Duodenal mucosa (tissue), 2 donors: ENCODE data around the gene AQP6.
"Not testable (repeated sequence)": the region's sequence is repeated elsewhere in the genome, so short reads cannot be mapped to it uniquely, and the experiment has no call there.

Source experiments
- H3K27ac ChIP-seq: one replicate; pipeline ENCODE4 v1.7.0; 2013; ENCODE audit warnings: low read depth, low read length
- H3K27me3 ChIP-seq, 2 donors: one replicate each; pipeline ENCODE4 v1.7.0; 2013; ENCODE audit warnings: low read length in 2 of 2, control low read depth in 1 of 2; ENCODE audit not compliant: insufficient read depth in 2 of 2, control insufficient read depth in 1 of 2
- H3K36me3 ChIP-seq, 2 donors: one replicate each; pipeline ENCODE4 v1.7.0; 2013; ENCODE audit warnings: low read length in 2 of 2, control low read depth in 1 of 2; ENCODE audit not compliant: insufficient read depth in 2 of 2, control insufficient read depth in 1 of 2
- H3K4me1 ChIP-seq, 2 donors: one replicate each; pipeline ENCODE4 v1.7.0; 2013; ENCODE audit warnings: low read length in 2 of 2, control low read depth in 1 of 2; ENCODE audit not compliant: insufficient read depth in 2 of 2, control insufficient read depth in 1 of 2
- H3K4me3 ChIP-seq, 2 donors: one replicate each; pipeline ENCODE4 v1.7.0; 2013; ENCODE audit warnings: low read length in 2 of 2, low read depth in 1 of 2
- H3K9ac ChIP-seq, 2 donors: one replicate each; pipeline ENCODE4 v1.7.0; 2013; ENCODE audit warnings: low read length in 2 of 2, low read depth in 1 of 2
- H3K9me3 ChIP-seq, 2 donors: one replicate each; pipeline ENCODE4 v1.7.0; 2013; ENCODE audit warnings: low read length in 2 of 2, control low read depth in 1 of 2; ENCODE audit not compliant: control insufficient read depth in 1 of 2

AQP6 gene

DNA sequence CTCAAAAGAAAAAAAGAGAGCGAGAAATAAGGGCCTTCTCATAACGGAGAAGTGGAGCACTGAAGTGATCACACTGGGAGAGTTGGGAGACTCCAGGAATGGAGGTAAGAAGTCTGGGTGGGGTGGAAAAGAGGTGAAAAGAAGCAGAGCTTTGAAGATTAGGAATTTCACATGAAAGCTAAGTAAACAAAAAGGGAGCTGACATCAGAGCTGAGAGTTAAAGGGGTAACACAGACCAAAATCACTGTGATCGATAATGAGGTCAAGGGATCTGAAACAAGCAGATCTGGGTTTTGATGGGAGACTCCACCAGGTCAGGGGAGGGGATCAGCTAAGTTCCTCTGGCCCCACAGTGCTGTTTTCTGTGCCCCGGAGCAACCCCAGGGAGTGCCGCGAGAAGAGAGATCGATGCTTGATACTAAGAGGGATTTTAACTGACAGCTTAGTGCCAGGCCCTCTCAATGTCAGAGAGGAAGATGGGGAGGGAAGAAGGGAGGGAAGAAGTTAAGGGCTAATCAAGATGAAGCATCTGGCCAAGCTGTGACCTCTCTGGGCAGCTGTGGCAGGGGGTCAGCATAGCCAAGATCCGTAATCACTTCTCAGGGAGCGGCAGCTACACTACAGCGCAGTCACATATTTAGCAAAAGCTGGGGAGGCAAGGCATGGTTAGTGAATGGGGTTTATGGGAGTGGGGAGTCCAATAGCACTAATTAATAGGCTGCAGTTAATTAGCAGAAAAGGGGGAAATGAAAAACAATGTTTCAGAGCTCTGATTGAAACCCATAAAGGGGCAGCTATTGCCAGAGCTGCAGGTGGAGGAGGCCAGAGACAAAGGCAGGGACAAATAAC lies 8.0 kb downstream of the AQP6 start:
- Histone ChIP-seq H3K9me3 (no peaks in the 10 kb centered on the region), H3K27me3 (no peaks in the 10 kb centered on the region), H3K36me3 (no peaks in the 10 kb centered on the region), H3K4me3 (no peak overlapping the region), H3K27ac (no peak overlapping the region), H3K4me1 (peaks cover 0 to 7% of the 10 kb centered on the region in 2 donors), H3K9ac (no peak overlapping the region)

DNA sequence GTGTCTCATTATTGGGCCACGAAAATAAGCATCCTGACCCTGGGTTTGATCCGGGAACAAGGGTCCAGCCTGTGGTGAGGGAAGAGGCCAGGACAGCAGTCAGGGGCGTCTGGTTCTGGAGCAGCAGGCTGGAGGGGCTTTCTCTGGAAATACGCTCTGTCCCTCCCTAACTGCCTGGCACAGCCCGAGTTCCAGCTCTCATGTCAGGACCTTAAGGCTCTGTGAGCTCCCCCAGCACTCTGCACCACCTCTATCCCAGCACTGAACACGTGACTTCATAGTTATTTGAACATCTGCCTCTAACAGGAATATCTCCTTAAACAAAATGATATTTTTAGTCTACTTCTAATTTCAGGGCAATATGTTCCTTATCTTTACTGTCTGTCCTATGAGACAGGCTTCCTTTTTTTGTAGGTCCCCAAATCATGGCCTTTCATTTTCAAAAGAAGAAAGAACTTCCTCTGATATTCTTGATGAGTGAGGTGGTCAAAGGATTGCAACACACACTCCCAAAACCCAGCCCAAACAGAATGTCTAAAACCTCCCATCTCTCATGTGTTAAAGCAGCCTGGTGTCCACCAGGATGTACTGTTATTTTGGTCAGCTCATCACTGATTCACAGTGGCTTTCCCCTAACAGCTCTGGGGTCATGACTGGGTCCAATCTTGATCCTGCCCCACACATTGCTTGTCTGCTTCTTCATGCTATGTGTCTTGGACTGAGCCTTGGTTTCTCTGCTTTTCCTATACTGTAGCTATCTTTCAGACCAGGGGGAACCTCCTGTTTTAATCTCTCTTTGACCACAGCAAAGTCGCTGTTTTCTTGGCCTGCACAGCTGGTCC lies 9.7 kb downstream of the AQP6 start:
- H3K9me3 ChIP-seq: no peaks in the 10 kb centered on the region
- peaks cover 0 to 7% of the 10 kb centered on the region in 2 donors for H3K4me1 ChIP-seq
- no peak overlapping the region for H3K27ac ChIP-seq
- H3K36me3 ChIP-seq: no peaks in the 10 kb centered on the region
- no peak overlapping the region for H3K4me3 ChIP-seq
- no peak overlapping the region for H3K9ac ChIP-seq
- H3K27me3 ChIP-seq: no peaks in the 10 kb centered on the region

DNA sequence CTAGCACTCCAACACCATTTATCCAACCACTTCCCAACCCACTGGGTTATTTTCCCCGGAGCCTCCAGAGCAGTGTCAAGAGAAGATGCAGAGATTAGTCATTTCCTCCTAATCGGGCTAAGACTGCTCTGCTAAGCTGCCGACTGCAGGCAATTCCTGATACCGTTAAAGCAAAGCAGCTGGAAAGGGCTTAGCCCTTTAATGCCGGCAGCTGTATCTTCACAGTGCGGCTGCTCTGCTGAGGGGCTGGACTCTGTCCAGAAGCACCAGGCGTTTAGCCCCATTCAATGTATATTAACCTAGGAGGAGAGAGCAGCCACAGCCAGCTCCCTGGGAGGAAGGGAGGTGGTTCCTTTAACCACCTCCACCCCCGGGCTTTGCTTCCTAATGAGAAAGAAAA lies 11.1 kb downstream of the AQP6 start:
- Histone ChIP-seq H3K9me3 (no peaks in the 10 kb centered on the region), H3K27me3 (no peaks in the 10 kb centered on the region), H3K27ac (no peak overlapping the region), H3K4me3 (no peak overlapping the region), H3K9ac (no peak overlapping the region), H3K4me1 (peaks cover 0 to 7% of the 10 kb centered on the region in 2 donors), H3K36me3 (peaks cover 0 to 7% of the 10 kb centered on the region in 2 donors)

DNA sequence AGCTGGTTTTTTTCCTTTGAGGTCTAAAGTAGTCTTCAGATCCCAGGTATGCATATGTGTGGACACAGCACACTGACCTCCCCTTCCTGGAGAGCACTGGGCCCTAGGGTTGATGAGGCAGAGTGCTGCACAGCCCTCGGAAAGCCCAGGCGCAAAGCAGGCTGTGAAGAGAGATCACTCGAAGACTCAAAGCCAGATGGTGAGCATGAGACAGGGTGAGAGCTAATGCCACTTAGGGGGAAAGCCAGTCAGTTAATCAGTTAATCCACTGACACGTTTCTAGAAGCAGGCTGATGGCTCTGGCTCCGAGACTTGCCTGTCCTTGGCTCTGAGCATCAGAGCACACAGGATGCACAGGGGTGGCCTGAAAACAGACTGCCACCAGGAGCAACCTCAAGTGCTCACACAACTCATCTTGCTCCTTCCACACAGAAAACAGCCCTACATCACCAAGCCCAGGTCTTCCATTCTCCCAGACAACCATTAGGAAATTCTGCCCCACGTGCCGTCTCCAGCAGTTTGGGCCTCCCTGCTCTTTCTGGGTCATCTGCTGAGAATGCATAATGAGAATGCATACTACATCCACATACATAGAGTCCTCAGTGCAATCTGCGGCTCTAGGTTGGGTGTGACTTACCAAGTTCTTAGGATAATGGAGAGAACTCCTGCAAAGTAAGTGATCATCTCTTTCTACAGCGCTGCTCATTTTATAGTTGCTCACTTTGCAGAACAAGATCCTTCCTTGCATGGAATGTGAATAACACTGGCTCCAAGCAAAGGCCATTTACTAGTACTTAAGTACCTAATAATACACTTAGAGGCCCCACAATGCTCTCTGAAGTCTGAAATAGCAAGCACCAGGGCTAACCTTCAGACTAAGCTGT lies 12.0 kb downstream of the AQP6 start:
- peaks cover 0 to 14% of the 10 kb centered on the region in 2 donors for H3K36me3 ChIP-seq
- H3K4me3 ChIP-seq: no peak overlapping the region
- H3K27ac ChIP-seq: no peak overlapping the region
- no peak overlapping the region for H3K9ac ChIP-seq
- H3K4me1 ChIP-seq: peaks cover 0 to 7% of the 10 kb centered on the region in 2 donors
- H3K27me3 ChIP-seq: no peaks in the 10 kb centered on the region
- no peaks in the 10 kb centered on the region for H3K9me3 ChIP-seq

DNA sequence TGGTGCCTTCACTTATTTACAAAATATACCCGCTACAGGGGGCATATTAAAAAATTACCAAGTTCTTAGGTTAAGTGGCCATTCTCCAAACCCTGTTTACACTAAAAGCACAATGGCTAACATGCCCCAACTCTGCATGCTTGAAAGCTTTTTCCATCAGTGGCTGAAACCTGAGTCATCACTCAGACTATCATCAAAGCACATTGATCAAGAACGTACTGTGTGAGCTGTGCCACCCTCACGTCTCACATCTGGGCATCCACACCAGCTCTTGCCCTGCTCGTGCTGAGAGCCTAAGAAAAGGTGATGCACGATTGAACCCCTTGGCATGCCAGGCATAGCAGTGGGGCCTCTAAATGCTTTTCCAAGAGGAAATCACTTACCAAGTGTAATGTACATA lies 13.2 kb downstream of the AQP6 start:
- no peak overlapping the region for H3K4me3 ChIP-seq
- H3K9ac ChIP-seq: no peak overlapping the region

DNA sequence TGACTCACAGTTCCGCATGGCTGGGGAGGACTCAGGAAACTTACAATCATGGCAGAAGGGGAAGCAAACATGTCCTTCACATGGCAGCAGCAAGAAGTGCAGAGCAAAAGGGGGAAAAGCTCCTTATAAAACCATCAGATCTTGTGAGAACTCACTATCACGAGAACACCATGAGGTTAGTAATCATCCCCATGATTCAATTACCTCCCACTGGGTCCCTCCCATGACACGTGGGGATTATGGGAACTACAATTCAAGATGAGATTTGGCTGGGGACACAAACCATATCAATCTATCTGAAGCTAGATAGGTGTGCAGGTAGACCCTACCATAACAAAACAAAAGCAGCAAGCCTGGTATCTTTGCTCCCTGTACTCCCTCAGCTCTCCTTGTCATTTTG lies 13.7 kb downstream of the AQP6 start:
- H3K9ac ChIP-seq, H3K4me1 ChIP-seq, H3K27me3 ChIP-seq, H3K9me3 ChIP-seq, H3K27ac ChIP-seq, H3K4me3 ChIP-seq: not testable (repeated sequence)
- peaks cover 0 to 22% of the 10 kb centered on the region in 2 donors for H3K36me3 ChIP-seq

More for the DNA sequence above, 13.2 kb downstream of the AQP6 start:
- H3K36me3 ChIP-seq: peaks cover 0 to 22% of the 10 kb centered on the region in 2 donors
- H3K9me3 ChIP-seq: no peaks in the 10 kb centered on the region
- peaks cover 0 to 7% of the 10 kb centered on the region in 2 donors for H3K4me1 ChIP-seq
- no peak overlapping the region for H3K27ac ChIP-seq
- no peaks in the 10 kb centered on the region for H3K27me3 ChIP-seq

DNA sequence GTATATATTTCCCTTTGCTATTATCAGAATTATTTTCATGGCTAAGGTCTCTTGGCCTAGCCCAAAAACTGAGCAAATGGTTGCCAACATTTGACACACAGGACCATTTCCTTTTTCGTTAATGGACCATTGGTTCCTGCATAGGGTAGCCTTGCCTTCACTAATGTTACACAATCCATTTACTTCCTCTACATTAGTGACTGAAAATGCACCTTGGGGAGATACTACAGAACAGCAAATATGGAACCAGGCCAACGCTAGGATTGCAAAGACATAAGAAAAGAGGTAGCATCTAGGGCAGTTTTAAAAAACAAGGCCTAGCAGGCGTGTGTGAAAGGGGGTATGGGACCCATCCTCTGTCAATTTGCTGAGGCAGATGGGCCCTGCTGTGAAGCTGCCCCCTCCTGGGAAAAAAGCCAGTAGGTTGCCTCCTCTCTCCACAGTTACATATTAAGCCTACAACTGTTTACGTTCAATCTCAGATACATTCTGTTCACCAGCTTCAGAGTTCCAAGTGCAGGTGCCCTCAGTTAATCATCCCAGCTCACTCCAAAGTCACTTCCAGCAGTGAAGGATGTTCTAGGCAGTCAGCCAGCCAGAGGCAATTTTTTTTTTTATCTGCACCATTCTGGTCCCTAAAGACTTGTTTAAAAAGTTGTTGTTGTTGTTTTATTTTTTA lies 15.0 kb downstream of the AQP6 start:
- Histone ChIP-seq H3K36me3 (peaks cover 0 to 35% of the 10 kb centered on the region in 2 donors), H3K4me3 (no peak overlapping the region), H3K9me3 (no peaks in the 10 kb centered on the region), H3K27me3 (no peaks in the 10 kb centered on the region), H3K9ac (no peak overlapping the region), H3K4me1 (peaks cover 0 to 7% of the 10 kb centered on the region in 2 donors), H3K27ac (no peak overlapping the region)

DNA sequence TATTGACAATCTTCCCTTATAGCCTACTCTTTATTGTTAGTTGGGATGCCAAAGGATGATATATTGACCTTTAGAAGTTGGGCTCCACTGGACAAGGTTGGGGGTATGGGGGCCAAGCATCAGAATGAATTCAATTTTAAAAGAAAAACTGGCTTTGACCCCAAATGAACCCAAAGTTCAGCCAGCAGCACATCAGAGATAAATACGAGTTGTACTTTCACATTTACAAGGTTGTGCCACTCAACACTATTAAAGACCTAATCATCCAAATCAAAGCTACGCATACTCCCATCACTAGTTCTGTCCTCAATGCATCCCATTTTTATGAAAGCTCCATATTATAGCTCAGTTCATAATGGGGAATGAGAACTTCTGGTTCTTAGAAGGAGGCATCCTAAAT lies 16.7 kb downstream of the AQP6 start:
- H3K27me3 ChIP-seq, H3K9me3 ChIP-seq, H3K27ac ChIP-seq, H3K4me3 ChIP-seq, H3K4me1 ChIP-seq, H3K9ac ChIP-seq: not testable (repeated sequence)
- H3K36me3 ChIP-seq: peaks cover 4 to 49% of the 10 kb centered on the region in 2 donors

DNA sequence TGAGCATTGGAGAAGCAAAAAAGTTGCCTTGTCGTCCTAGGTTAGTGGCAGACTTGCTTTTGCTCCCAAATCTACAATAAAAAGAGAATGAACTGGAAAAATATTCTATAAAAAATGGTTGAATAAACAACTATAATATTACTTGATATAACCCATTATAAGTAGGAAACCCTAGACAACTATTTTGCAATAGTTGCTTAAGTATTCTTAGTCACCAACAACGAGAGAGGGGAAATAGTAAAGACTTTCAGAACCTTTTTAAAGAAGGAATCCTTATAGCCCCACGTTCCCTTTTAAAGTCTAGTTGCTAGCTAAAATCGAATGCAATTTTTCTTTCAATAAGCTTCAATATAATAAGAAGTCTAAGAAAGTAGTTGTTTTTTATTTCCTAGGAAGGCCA lies 17.5 kb downstream of the AQP6 start:
- Histone ChIP-seq H3K4me3 (no peak overlapping the region), H3K27ac (no peak overlapping the region)

More for the DNA sequence above, 17.5 kb downstream of the AQP6 start:
- H3K36me3 ChIP-seq: peaks cover 4 to 52% of the 10 kb centered on the region in 2 donors
- H3K4me1 ChIP-seq: no peaks in the 10 kb centered on the region
- no peak overlapping the region for H3K9ac ChIP-seq
- H3K27me3 ChIP-seq: no peaks in the 10 kb centered on the region
- H3K9me3 ChIP-seq: no peaks in the 10 kb centered on the region
